ENCODE data around the gene LIG3.
"Not testable (repeated sequence)": the region's sequence is repeated elsewhere in the genome, so short reads cannot be mapped to it uniquely, and the experiment has no call there.

LIG3 gene

GRCh38 chr17:35045458-35045979 lies 65.2 kb downstream of the LIG3 start:
- not testable (repeated sequence) for DNase-seq

- no peak for DNase-seq
Observed at GRCh38 chr17:35046245-35046644, 65.9 kb downstream of the LIG3 start.

- no peak for DNase-seq
Observed at GRCh38 chr17:35046740-35047283, 66.5 kb downstream of the LIG3 start.

DNA sequence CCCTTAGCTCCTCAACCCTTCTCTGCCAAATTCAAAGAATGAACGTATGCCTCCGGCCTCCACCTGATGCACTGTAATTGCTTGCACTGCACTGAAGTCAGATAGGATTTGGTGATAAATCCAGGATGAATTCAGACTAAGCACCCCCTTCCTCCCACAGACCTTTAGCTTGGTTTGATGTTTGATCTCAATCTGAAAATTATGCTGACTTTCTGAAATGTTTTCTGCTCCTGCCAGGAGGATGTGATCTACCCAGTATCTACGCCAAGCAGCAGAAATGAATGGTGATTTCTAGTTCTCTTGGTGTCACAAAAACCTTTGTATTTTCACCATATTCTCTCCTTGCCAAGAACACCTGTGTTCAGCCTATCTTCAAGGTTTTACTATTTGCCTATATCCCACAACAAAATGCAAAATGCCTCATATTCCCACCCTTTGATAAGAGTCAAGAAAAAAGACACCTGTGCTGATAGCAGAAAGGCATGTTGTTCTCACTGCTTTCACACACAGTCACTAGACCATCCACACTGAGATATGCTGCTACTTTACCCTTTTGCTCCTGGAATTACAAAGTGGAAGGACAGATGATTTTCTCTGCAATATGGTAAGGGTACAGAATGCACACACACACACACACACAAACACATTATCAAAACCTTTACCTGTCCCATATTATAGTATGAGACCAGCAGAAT lies 68.5 kb downstream of the LIG3 start:
- no peak for DNase-seq

- DNase-seq, result no peak
Observed at GRCh38 chr17:35050170-35050569, 69.9 kb downstream of the LIG3 start.

DNA sequence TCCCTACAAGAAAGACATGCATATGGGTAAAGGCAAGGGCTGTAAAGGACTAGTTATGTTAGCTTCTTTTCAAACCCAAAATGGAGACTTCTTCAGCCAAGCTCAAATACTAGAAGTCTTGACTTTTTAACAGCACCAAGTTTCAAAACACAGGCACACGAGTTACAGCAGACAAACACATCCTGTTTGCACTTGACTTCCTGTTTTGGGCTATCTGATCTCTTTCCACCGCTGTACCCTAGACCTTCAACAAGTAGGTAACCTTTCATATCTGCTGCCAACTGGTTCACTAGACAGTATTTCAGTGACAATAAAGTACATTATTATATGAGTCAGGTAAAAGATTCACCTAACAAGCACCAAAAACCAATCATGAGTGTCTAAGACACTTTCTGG lies 70.9 kb downstream of the LIG3 start:
- no peak for DNase-seq

DNA sequence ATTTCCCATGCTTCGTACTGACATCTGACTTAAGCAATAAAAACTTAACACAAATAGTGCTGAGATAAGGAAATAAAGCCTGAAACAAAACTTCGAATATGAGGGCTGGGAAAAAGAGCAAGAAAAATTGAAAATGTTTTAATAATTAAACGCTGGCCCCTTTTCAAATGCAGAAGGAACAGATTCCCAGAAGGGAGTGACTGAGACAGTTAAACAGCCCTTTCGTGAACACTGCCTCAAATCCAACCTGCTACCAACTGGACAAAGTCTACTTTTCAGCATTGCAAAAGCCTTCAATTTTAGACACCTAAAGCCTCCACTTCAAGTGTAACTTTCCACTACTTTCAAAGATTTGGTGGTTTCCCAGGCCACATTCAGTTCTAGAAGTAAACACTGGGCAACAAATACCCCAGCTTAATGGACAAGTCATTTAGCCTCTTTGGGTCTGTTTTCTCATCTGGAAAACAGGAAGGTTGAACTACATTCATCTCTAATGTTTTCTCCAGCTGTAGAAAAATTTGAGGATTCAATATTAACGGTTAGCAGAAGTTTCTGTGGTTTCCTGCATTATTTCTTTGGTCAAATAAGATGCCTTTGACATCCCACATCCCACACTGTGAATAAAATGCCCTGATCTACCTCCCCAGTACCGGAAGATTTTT lies 71.4 kb downstream of the LIG3 start:
- DNase-seq, result no peak

- no peak for DNase-seq
Observed at GRCh38 chr17:35052241-35052610, 71.9 kb downstream of the LIG3 start.

DNA sequence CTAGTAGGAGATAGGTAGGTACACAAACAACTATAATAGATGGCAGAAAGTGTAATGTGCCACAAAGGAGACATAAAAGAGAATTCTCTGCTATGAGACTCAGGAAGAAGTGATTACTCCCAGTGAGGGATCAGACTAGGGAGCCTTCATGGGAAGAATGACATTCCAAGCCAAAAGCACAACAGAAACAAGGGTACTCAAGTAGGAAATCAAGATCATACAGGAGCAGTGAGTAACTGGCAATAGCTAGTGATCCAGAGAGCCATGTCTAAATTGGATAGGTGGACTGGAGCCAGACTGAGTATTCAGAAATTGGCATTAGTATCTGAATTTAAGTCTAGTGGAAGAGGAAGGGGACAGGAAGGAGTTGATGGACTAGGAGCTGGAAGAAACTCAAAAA lies 72.5 kb downstream of the LIG3 start:
- DNase-seq, result no peak

GRCh38 chr17:35053204-35053603 lies 72.9 kb downstream of the LIG3 start:
- DNase-seq, result no peak

GRCh38 chr17:35056013-35056412 lies 75.7 kb downstream of the LIG3 start:
- no peak for DNase-seq

DNA sequence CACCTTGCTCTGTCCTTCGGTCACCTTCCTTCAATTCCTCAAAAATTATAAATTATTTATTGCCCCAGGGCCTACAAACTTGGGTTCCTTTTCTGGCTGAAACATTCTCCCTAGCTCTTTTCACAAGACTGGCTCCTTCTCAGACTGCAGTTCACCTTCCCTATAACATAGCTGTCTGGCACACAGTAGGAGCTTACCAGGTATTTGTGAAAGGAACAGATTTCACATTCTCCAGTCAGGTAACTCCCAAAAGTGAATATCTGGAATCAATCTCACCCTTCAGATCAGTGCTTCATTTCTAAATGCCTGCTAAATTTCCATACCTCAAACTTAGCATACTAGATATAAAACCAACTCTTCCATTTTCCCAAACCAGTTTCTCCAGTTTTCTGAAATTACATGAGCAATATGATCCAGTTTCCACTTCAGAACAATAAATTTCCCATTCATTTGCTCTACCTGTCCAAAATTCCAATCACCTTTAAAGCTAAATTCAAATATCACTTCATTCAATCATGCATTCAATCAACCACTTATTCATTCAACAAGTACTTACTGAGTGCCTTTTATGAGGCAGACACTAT lies 77.1 kb downstream of the LIG3 start:
- peak; percentile 55 for DNase-seq

Data from NCI-H526 treated with DMSO at 0.1 percent for 48 hours (cell line).